Activated CD4-positive, alpha-beta T cell treated with anti-CD3 and anti-CD28 coated beads, Interleukin-2, amount 50 U/mL, for 1 hour (primary cell): ENCODE measurements around the gene NIT2.

ENCODE experiments used
- DNase-seq: peaks from one replicate; pipeline ENCODE4 v3.0.0-alpha.2; 2020

Gene NIT2

DNA sequence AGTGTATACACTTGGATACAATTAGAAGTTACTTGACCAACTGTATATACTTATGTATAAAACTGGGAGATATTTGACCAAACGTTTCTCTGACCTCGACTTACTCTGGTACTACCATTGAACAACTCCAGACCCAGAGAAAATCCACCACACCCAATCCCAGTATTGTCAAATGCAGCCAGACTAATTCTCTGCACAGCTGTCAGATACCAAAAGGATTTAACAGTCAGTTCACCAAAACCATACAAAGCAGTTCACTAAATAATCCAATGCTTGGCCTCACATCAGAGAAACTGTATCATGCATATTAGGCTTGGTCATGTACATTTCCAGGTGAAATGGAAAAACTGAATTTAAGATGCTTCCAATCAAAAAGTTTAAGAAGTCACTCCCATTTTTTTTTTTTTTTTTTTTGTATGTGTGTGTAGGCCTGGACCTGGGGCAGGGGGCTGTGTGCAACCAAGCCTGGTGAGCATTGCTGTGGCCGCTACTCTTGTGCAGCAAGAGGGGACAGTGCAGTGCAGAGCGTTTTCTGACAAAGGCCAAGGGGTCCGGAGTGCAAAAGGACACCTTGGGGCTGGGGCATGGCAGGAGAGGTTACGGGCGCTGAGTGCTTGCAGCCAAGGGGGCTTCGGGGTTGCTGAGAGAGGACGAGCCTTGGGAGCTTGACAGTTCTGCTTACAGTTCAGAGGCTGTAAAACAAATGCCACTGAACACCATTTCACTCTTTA, 64.9 kb downstream of the NIT2 start:
- DNase-seq: peak; percentile 2

DNA sequence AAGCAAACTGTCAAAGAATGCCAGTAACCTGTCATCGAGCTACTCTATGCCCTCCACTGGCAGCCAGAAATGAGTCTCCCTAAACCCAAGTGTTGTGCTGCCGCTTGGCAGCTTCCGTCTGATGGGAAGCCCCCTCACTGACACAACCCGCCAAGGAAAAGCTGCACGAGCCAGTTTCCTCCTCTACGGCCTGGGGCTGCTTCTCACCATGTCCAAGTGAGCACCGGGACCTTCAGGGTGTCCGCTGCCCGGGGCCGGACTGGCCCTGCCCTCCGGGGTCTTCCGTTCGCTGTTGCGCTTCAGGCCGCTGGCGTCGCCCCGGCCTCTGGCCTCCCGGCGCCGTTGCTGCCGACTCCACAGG, 65.8 kb downstream of the NIT2 start:
- peak; percentile 15 for DNase-seq

DNA sequence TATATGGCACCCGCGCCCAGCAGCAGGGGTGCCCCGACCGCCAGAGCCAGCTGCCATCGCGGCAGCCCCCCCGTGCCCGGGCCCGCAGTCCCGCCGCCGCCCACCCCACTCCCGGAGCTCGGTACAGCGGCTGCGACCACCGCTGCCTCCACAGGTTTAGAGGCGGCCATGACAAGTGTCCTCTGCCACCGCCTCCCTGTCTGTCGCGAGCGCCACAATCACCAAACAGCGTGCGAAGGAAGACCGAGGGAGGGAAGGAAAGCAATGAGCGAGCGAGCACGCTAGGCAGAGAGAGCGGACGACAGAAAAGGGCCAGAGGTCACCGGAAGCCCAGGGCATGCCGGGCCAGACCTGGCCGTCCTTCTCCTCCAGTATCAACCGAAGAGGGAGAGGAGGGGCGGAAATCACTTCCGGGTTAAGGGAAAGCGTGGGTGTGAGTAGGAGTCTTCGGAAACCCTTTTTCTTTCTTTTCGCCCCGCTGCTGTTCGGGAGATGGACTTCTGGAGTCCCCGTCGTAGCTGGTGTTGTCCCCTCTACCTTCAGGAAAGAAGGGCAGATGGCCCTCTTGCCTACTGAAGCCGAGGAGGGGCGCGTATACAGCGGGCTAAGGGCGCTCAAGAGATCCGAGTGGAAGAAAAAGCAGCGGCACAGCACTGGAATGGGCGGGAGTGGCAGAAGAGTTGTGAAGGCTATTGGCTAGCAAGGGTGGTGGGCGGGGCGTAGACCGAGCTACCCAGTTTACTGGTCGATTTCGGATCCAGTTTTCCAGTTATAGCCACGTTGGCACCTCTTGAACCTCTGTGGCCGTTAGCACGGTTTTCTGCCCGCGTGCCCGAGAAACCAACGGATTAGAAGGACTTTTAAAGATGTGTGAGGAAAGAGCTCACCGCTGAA, 66.5 kb downstream of the NIT2 start, which contains the start of the genes LNP1 and TOMM70:
TSS of gene LNP1 (plus strand) at position 760 of the 894 bp plus-strand sequence. CDS start 28,191 bp downstream, outside the sequence.
TSS of gene TOMM70 (minus strand) at position 310 of the 894 bp plus-strand sequence. CDS start at position 170, 140 bp downstream.
- DNase-seq: peak; percentile 94

DNA sequence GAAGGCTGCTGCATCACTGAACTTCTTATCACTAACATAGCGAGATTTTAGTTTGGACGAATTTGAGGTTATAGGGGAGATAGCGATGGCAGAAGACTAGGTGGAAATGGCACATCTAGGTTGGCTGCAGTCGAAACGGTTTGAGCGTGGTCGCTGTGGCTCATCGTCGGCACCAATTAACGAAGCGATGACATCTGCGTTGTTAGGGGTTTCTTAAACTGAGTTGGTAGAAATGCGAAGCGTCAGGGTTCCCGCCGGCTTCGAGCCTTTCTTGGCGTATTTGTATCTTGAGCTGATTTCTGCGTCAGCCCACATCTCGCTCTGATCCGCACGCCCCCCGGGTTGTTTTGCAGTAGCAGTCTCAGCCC, 67.1 kb downstream of the NIT2 start:
- DNase-seq: peak; percentile 34

DNA sequence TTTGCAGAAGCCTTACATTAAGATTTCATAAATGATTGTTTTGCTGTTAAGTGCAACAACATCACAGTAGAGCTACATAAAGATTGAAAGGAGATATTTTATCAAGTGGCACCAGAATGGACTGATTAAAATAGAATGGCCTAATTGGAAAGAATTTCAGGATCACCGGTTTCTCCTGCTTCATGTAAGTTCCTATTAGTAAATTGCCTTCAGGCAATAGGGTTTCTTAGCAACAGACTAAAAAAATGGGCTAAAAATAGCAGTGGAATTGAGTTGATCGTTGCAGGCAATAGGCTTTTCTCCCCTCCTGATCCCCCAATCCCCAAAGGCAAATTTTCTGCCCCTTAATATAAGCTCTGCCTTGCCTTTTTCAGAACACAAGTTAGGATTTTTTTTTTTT, 67.7 kb downstream of the NIT2 start:
- DNase-seq: no peak

DNA sequence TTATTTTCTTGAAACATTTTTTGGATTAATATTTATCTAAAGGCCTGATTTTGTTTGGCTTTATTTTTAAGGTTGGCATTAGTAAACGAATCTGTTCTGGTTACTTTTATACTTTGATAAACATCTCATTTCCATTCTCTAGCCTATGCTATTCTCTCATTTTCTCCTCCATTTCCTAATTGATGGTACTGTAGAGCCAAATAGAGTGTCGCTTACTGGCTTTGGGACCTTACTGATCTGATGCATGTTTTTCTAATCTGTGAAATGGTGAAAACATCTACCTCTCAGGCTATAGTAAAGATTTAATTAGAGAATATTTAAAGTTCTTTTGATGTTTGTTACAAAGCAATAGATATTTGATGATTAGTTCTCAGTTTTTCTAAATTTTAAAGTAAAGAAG, 68.3 kb downstream of the NIT2 start:
- no peak for DNase-seq

DNA sequence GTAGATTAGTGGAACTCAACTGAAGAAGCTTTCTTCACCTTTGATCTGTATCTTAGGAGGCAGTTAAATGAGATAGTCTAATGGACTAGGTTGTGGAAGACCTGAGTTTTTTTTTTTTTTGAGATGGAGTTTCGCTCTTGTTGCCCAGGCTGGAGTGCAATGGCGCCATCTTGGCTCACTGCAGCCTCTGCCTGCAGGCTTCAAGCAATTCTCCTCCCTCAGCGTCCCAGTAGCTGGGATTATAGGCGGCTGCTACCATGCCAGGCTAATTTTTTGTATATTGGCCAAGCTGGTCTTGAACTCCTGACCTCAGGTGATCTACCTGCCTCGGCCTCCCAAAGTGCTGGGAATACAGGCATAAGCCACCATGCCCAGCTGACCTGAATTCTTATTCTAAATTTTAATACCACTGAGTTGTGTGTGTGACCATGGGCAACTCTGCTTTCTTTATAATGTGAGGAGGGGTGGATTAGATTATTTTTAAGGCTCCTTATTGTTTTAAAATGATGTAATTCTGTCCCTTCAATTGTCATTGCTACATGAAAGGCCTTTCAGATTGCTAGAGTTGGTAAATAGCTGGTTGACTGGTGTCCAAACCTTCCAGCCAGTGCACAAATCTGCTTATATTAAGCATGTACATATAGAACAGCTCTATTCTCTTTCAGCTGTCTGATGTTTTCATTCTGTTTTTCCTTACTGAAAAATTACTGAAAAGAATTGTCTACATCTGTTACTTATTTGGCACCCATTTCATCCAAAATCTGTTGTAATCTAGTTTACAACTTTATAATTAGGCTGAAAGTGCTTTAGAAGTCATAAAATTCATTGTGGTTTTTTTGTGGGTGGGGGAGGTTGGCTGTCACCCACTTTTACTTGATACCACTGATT, 69.0 kb downstream of the NIT2 start:
- no peak for DNase-seq

DNA sequence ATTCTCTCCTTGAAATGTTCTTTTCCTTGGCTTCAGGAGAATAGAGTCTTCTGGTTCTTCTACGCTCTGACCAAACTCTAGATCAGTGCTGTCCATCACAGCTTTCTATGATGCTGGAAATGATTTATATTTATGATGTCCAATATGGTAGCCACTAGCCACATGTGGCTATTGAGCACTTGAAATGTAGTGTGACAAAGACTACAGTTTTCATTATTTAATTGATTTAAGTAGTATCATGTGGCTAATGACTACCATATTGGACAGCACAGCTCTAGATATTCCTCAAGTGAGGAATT, 69.6 kb downstream of the NIT2 start:
- no peak for DNase-seq

DNA sequence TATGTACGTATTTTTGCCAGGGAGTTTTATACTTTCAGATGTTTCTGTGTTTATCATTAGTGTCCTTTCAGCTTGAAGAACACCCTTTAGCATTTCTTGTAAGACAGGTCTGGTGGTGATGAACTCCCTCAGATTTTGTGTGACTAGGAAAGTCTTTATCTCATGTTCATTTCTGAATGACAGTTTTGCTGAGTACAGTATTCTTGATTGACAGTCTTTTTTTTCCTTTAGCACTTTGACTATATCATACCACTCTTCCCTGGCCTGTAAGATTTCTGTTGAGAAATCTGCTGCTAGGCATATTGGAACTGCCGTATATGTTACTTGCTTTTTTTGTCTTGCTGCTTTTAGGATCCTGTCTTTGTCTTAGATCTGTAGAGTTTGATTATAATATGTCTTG, 72.6 kb downstream of the NIT2 start:
- no peak for DNase-seq

DNA sequence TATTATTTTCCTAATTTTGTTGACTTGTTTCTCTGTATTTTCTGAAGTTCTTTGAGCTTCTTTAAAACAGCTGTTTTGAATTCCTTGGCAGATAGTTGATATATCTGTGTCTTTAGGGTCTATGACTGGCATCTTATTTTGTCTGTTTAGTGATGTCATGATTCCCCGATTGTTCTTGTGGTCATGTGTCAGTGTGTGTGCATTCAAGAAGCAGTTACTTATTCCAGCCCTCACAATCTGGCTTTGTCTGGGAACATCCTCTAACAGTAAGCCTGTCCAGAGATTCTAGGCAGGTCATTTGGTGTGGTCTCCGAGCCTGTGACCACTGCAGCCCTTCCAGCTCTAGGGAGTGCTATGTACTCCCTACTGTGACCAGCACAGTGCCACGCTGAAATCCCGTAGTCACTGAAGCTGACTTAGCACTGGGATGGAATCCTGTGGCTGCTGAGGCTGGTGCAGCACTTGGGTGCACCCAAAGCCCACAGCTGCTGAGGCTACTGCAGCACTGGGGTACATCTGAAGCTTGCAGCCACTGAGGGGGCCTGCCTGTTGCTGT, 73.5 kb downstream of the NIT2 start:
- no peak for DNase-seq
